Psoas muscle (tissue), 8 donors: ENCODE measurements around the gene RP2. TPM values are rescaled to one million over a fixed set of nuclear protein-coding genes. Genes with fewer than 3 reads are reported as not detected.

Source experiments
- ATAC-seq, 4 donors: fragments of 200-7000 bp; cut with Tn5 transposase; one replicate each; pipeline ENCODE4 v1.9.1; 2020; ENCODE audit warnings: moderate library complexity in 3 of 4, mild to moderate bottlenecking in 2 of 4
- DNase-seq, 2 donors: peaks; one replicate each; pipeline ENCODE4 v3.0.0-alpha.2; 2020
- H3K27ac ChIP-seq: fragments of 200-600 bp; one replicate; pipeline ENCODE4 v1.8.0; 2022
- H3K27me3 ChIP-seq, 3 donors: fragments of 200-600 bp in 1 of 3; one replicate each; pipeline versions ENCODE4 v1.6.1 to v1.8.0; 2013 to 2022; ENCODE audit warnings: low read length in 2 of 3, mild to moderate bottlenecking in 2 of 3, moderate library complexity in 1 of 3; ENCODE audit not compliant: insufficient read depth in 3 of 3
- H3K36me3 ChIP-seq, 2 donors: fragments of 200-600 bp in 1 of 2; one replicate each; pipeline versions ENCODE4 v1.6.1 to v1.8.0; 2013 to 2022; ENCODE audit warnings: low read depth in 1 of 2, mild to moderate bottlenecking in 1 of 2, moderate library complexity in 1 of 2; ENCODE audit not compliant: insufficient read depth in 1 of 2
- H3K4me1 ChIP-seq: fragments of 200-600 bp; one replicate; pipeline ENCODE4 v1.8.0; 2022
- H3K4me3 ChIP-seq: fragments of 200-600 bp; one replicate; pipeline ENCODE4 v1.8.0; 2022; ENCODE audit warnings: mild to moderate bottlenecking
- H3K9me3 ChIP-seq: fragments of 200-600 bp; one replicate; pipeline ENCODE4 v1.8.0; 2022
- WGBS, 3 donors: extraction: QIAGEN DNeasy Blood & Tissue Kit; methylation state at CpG; one replicate each; pipeline versions ENCODE4 v1.1.6 to v1.1.7; 2013; 5-methylcytosine and 5-hydroxymethylcytosine counted together
- intact Hi-C, 2 donors: fragments of 100-400 bp; cut with DNase I; formaldehyde crosslinking; loops; one replicate each; pipeline versions ENCODE4 v1.11.0 to v1.14.2; 2022
- polyA plus RNA-seq, 3 donors: library from polyadenylated mRNA; stranded (reverse); fragments of 200-250 nt; gene quantifications; one replicate each; pipeline ENCODE4 v1.2.3, GENCODE V29; 2013
- total RNA-seq, 4 donors: library from RNA; stranded (reverse); fragmentation: NEBNext Ultra II Directional in 2 of 4; extraction: Animal tissue kit (Norgen Biotek cat#: 25700) in 2 of 4; gene quantifications; one replicate each; pipeline versions ENCODE4 v1.2.1 to v1.2.4, GENCODE V29; 2021 to 2023
- TF ChIP-seq, protein P1 (sequence below): fragments of 200-600 bp; IDR thresholded peaks from one replicate; pipeline ENCODE4 v1.8.0; 2022; ENCODE audit warnings: antibody characterized with exemption
- donor health status: healthy with polysubstance abuse.
- donor health status: DM: no; HTN: no; CAD: no; lungs with moderate emphysema.
- donor health status: Bipolar disorder and iron deficiency.
- donor health status: healthy.
- donor health status: DM: yes; HTN: yes; CAD: no.
- donor health status: DM: no; HTN: no; CAD: no.
- donor health status: DM: no; HTN: no; CAD: no.
- donor health status: DM: yes; HTN: yes; CAD: no.

Gene RP2
- total and polyA plus RNA-seq, 7 donors: 1.5 to 2.7 (median 2.0) TPM

GRCh38 chrX:46865281-46865680, 28.4 kb downstream of the RP2 start:
- TF ChIP-seq, protein P1, sequence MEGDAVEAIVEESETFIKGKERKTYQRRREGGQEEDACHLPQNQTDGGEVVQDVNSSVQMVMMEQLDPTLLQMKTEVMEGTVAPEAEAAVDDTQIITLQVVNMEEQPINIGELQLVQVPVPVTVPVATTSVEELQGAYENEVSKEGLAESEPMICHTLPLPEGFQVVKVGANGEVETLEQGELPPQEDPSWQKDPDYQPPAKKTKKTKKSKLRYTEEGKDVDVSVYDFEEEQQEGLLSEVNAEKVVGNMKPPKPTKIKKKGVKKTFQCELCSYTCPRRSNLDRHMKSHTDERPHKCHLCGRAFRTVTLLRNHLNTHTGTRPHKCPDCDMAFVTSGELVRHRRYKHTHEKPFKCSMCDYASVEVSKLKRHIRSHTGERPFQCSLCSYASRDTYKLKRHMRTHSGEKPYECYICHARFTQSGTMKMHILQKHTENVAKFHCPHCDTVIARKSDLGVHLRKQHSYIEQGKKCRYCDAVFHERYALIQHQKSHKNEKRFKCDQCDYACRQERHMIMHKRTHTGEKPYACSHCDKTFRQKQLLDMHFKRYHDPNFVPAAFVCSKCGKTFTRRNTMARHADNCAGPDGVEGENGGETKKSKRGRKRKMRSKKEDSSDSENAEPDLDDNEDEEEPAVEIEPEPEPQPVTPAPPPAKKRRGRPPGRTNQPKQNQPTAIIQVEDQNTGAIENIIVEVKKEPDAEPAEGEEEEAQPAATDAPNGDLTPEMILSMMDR: no peak
- intact Hi-C loops: loop anchor here in 1 of 2 donors (10.0 kb wide), 1 partner anchor 90 kb away; no protein-coding TSS in a partner anchor
- Histone ChIP-seq H3K36me3 (no peaks in the 10 kb centered on the region), H3K27ac (no peak overlapping the region), H3K9me3 (no peaks in the 10 kb centered on the region), H3K4me1 (no peaks in the 10 kb centered on the region), H3K27me3 (no peaks in the 10 kb centered on the region), H3K4me3 (no peak overlapping the region)
- no peak for ATAC-seq
- 61 to 86% (median 78%) methylated on average over 4 of the region's 4 CpGs for WGBS, 3 donors
- no peak for DNase-seq

- intact Hi-C loops: loop anchor here in 1 of 2 donors (10.0 kb wide), 1 partner anchor 88 kb away; no protein-coding TSS in a partner anchor
- Histone ChIP-seq H3K4me3 (no peak overlapping the region), H3K36me3 (no peaks in the 10 kb centered on the region), H3K9me3 (no peaks in the 10 kb centered on the region), H3K27ac (no peak overlapping the region), H3K4me1 (no peaks in the 10 kb centered on the region), H3K27me3 (no peaks in the 10 kb centered on the region)
- TF ChIP-seq, protein P1: no peak
- DNase-seq: no peak
- ATAC-seq: no peak
Measured at GRCh38 chrX:46866726-46867125, 29.9 kb downstream of the RP2 start.

- no peaks in the 10 kb centered on the region for H3K4me1 ChIP-seq
- H3K27me3 ChIP-seq: no peaks in the 10 kb centered on the region
- no peaks in the 10 kb centered on the region for H3K36me3 ChIP-seq
- intact Hi-C loops: no loop called here
- TF ChIP-seq, protein P1: no peak
- no peak for DNase-seq
- no peak overlapping the region for H3K4me3 ChIP-seq
- WGBS, 3 donors: 49 to 78% (median 65%) methylated on average over 2 of the region's 2 CpGs
- H3K27ac ChIP-seq: no peak overlapping the region
- no peak for ATAC-seq
- no peaks in the 10 kb centered on the region for H3K9me3 ChIP-seq
Measured at GRCh38 chrX:46873746-46874145, 36.9 kb downstream of the RP2 start.

DNA sequence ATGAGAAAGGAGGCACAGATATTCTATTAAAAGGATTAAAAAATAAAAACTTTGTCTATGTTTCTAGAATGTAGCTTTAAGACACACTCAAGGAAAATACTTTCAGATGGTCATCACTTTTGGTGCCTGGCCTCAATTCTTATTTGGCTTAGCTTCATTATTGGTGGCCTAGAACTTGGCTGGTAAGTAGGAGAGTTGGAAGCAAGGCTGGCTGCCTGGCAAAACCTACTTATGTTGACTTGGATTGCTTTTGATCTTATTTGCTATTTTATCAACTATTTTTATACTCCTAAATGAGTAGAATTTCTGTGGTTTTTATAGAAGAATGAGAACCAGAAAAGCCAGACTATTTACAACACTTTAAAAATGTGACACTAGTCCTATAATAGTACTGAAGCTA, 40.1 kb downstream of the RP2 start:
- Histone ChIP-seq H3K36me3 (no peaks in the 10 kb centered on the region), H3K9me3 (no peaks in the 10 kb centered on the region), H3K4me1 (no peaks in the 10 kb centered on the region), H3K27ac (no peak overlapping the region), H3K4me3 (no peak overlapping the region), H3K27me3 (no peaks in the 10 kb centered on the region)
- TF ChIP-seq, protein P1: no peak
- DNase-seq: no peak
- intact Hi-C loops: no loop called here
- no peak for ATAC-seq

- TF ChIP-seq, protein P1: no peak
- no peaks in the 10 kb centered on the region for H3K9me3 ChIP-seq
- no peaks in the 10 kb centered on the region for H3K36me3 ChIP-seq
- H3K27ac ChIP-seq: no peak overlapping the region
- DNase-seq (no peak), ATAC-seq (no peak)
- no peak overlapping the region for H3K4me3 ChIP-seq
- intact Hi-C loops: no loop called here
- peaks cover 0 to 7% (median 0%) of the 10 kb centered on the region in 3 donors for H3K27me3 ChIP-seq
- no peaks in the 10 kb centered on the region for H3K4me1 ChIP-seq
- WGBS, 3 donors: 41 to 82% (median 50%) methylated on average over 1 of the region's 1 CpG
Measured at GRCh38 chrX:46882266-46882665, 45.4 kb downstream of the RP2 start.
